ENCODE results near the gene ZDHHC14.

DNA sequence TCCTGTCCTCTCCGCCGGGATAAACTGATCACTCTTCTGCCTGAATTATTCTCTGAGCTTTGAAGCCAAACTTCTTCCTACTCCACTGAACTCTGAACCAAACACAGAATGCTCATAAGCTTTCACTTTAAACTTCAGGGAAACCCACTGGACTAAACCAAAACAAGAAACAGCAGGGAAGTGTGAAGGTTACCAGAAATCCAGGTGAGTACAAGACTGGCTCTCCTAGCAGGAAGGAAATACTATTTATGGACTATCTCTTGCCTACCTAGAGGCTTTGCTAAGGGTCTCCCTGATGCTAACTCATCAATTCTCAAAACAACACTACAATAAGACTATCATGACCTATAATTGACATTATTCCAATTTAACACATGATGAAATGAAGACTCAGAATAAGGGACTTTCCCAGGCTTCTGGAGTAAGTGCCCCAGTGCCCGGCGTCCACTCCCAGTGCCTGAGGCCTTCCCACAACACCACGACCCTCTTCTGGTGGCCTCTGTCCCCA is 145.0 kb downstream of the ZDHHC14 start:
- TF ChIP-seq, protein P1, sequence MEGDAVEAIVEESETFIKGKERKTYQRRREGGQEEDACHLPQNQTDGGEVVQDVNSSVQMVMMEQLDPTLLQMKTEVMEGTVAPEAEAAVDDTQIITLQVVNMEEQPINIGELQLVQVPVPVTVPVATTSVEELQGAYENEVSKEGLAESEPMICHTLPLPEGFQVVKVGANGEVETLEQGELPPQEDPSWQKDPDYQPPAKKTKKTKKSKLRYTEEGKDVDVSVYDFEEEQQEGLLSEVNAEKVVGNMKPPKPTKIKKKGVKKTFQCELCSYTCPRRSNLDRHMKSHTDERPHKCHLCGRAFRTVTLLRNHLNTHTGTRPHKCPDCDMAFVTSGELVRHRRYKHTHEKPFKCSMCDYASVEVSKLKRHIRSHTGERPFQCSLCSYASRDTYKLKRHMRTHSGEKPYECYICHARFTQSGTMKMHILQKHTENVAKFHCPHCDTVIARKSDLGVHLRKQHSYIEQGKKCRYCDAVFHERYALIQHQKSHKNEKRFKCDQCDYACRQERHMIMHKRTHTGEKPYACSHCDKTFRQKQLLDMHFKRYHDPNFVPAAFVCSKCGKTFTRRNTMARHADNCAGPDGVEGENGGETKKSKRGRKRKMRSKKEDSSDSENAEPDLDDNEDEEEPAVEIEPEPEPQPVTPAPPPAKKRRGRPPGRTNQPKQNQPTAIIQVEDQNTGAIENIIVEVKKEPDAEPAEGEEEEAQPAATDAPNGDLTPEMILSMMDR (IDR thresholded peaks at IDR 0.05): no peak
- TF ChIP-seq POLR2A (IDR thresholded peaks at IDR 0.05): no peak

All from thyroid gland (tissue), 4 donors.